Measurements from ENCODE around the gene TNFSF15.

- TF ChIP-seq CTCF (IDR thresholded peaks at IDR 0.05; ENCODE audit: low read depth, low read length) (no peak), EZH2phosphoT487 (IDR thresholded peaks at IDR 0.05; ENCODE audit: low read depth) (no peak)
Measured at GRCh38 chr9:114791312-114791711, 14.5 kb downstream of the TNFSF15 start.
